CD4-positive, alpha-beta T cell treated with Interleukin-4 for 1 hour (primary cell): Measurements from ENCODE around the gene KLHDC8A.

Source experiments
- DNase-seq, 2 donors: peaks; one replicate each; pipeline ENCODE4 v3.0.0-alpha.2; 2020 to 2022

Gene KLHDC8A

DNA sequence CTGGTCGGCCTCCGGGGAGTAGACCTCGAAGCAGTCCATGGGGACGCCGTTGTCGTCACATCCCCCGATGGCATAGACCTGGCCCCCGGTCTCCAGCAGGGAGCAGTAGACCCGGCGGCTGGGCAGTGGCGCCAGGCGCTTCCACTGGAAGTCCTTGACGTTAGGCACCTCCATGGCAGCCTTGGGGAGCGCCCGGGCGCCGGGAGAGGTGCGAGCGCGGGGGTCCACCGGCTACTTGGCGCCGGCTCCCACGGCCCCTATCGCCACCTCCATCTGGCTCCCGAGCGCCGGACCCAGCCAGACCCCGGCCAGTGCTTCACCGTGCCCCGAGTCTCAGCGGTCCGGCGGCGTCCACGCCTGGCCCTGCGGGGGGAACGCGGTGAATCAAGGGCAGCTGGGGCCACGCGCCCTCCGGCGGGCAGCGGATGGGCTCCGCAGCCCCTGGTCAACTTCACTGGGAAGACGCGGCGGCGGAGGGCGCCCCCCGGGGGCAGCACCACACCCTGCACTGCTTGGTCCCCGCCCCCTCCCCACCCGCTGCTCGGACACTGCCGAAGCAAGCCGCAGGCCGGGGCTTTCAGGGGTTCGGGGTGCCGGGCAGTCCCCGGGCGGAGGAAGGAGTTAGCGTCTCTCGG is 13.2 kb downstream of the KLHDC8A start:
- DNase-seq, result no peak

DNA sequence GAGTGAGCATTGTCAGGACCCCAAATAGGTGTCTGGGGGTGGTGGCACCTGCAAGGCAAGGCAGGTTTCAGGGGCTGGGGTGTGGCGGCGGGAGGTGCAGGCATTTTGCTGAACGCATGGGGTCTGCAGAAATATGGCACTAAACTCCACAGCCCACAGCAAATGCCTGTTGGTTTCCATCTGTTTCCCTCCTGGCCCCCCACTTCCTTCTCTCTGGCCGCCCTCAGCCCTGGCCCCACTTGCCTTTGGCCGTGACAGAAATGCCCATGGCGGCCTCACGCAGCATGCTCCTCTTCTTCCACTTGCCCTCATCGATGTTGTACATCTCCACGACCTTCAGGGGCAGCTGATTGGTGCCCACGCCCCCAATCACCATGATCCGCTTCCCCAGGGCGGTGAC is 13.7 kb downstream of the KLHDC8A start:
- no peak for DNase-seq

DNA sequence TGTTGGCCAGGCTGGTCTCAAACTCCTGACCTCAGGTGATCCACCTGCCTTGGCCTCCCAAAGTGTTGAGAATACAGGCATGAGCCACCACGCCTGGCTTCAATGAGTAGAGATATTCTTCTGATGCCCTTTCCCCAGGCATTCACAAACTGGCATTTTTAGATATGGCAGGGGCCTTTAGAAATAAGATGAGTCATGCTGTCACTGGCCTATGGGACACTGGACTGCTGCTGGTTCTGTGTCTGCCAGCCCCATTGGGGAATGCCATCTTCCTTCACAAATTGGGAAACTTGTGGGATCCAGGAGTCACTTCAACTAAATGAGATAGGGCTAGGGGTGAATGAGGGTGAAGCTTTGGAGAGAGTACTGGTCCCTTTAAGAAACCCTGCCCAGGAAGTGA is 16.0 kb downstream of the KLHDC8A start:
- no peak for DNase-seq

DNA sequence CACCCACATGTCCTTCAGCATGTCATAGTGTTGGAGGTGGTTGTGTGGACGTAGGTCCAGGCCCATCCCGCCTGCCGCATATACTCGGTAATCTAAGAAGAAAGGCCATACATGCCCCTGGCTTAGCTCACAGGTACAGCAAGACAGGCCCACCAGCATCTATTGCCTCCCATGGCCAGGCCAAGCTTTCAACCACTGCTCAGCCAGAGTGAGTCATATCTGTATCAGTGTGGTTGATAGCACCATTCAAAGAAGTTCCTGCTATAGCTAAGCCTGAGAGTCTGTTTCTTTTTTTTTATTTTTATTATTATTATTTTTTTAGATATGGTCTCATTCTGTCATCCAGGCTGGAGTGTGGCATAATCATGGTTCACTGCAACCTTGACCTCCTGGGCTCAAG is 17.0 kb downstream of the KLHDC8A start:
- DNase-seq, result no peak

DNA sequence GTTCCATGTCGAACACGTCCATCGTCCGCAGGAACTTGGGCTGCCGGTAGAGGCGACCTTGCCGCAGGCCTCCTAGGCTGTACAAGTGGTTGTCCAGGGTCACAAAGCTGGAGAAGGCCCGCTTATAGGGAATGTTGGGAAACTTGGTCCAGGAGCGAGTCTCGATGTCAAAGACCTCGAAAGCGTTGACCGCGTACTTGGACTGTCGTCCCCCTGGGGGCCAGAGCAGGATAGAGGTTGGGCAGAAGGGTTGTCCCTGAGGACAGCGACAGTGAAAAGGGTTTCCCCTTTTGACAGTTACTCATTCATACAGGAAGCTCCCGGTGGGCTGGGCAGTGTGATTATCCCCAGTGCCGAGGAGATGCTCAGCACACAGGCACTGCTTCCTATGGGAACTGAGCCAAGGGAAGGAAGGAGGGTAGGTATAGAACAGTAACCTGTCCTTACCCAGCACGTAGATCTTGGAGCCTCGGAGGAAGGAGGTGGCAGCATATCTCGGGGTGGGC is 17.5 kb downstream of the KLHDC8A start:
- DNase-seq, result no peak

DNA sequence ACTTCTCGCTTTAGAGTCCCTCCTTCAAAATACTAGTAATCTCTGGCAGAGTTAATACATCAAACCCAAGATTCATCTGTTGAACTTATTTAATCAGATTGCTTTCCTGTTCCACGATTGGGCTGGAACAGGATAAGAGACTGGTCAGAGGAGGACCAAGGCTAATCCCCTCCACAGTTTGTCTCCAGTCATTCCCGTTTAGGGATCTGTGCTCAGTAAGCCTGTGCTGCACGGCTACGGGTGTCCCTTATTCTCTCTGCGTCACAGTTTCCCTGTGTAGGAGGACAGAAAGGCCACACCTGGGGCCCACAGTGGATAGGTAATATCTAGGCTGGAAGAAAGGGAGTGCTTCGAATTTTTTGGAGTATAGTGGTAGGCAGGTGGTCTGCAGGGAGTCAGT is 18.7 kb downstream of the KLHDC8A start:
- DNase-seq, result no peak

DNA sequence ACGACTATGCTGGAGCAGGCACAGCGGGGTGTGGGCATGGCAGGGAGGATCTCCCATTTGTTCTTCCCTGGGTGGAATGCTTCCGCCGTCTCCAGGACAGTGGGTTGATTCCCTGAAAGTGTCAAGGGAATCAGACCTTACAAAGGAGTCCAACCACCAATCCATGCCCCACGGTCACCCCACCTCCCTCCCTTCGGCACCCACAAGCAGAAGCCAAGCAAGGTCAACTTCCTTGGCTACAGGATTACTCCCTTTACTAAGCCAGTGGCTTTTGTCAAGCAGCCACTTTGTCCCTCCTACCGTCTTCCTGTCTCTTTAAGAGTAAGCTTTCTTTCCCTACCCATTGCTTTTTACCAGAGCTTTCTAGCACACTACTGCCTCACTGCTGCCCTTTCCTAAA is 19.2 kb downstream of the KLHDC8A start:
- DNase-seq, result no peak

DNA sequence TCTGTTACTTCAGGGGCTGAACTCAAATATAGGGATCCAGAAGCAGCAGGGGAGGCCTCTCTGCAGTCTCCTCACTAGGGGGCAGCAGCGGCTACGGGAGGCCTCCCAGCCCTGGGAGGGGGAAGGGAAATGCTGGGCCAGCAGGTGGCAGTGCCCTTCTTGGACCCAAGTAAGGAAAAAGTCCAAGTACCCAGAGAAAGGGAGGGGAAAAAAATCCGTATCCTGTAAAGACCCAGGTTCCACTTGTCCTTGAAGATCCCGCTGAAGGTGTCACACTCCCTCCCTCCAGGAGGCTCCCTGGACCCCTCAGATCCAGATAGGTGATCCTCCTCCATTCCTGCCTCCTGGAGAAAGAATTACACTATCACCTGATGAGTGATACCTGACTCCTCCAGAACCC is 21.0 kb downstream of the KLHDC8A start:
- DNase-seq, result peak; percentile 79 to 80

DNA sequence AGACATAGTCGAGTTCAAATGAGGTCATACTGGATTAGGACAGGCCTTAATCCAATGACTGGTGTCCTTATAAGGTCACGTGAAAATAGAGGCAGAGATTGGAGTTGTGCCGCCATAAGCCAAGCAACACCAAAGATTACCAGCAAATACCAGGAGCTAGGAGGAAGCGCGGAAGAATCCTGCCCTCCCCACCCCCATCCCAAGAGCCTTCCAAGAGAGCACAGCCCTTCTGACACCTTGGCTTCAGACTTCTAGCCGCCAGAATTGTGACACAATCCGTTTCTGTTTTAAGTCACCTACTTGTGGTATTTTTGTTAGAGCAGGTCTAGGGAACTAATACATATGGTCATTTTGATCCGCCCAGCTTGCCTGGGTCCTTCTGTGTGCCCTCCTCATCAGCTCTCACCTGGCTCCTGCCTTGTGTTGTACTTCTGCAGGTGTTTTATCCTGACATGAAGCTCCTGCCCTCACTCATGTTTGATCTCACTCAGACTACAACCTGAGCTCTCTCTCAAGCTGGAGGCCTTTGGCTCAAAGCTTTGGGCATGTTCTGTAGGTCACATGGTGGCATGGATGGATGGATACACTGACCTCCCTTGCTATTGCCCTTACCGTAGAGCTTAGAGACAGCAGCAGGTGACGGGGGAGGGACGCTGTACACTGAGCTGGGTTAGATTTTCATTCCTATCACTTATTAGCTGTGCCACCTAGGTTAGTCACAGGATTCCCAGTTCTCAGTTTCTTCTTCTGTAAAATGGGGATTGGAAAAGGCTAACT is 24.5 kb downstream of the KLHDC8A start:
- DNase-seq, result no peak

DNA sequence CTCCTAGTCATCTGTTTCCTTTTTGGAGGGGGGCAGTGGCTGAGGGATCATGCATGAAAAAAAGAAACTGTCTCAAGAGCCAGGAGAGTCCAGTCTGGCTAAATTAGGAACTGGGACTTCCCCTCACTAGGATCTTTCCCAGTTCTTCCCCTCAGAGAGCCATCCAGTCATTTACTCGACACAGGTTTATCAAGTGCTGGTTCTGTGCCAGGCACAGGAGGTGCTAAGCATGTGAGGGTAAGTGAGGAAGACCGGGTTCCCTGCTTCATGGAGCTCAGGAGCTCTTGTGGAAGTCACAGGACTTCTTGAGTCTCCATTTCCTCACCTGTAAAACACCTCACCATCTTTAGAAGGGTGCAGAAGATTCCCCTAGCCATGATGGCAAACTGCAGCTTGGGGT is 26.6 kb downstream of the KLHDC8A start:
- DNase-seq, result no peak

DNA sequence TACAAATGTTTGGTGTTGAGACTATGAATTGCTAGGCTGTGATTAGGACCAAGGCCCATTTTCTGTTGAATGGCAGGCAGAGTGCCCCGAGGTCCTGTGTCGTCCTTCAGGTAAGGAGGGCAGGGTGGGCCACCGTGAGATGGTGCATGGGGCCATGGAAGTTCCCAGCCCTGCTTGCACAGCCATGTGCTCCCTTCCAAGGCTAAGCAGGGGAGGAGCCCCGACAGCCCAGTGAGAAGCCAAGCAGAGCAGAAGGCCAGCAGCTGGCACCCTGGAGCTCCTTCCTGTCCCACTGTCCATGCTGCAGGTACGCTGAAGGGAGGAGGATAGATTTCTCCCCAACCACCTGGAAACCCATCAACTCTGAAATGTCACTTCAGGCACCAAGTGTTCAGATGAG is 27.0 kb downstream of the KLHDC8A start:
- no peak for DNase-seq

DNA sequence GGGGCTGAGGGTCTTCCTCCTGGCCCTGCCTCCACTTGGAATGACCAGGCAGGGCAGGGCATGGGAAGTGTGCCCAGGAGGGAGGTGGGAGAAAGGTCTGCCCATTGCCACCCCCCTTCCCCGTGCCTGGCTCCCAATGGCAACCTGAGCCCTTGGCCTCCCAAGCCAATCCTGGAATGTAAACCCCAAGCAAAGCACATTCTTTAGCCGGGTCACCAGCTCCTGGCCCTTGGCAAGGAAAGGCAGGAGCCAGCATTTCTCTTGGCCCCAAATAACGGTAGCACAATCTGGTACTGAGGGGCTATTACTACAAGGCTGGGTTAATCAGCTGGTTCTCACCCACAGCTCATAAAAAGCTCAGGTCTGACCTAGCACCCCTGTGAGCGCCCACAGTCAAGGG is 28.2 kb downstream of the KLHDC8A start:
- DNase-seq, result no peak

DNA sequence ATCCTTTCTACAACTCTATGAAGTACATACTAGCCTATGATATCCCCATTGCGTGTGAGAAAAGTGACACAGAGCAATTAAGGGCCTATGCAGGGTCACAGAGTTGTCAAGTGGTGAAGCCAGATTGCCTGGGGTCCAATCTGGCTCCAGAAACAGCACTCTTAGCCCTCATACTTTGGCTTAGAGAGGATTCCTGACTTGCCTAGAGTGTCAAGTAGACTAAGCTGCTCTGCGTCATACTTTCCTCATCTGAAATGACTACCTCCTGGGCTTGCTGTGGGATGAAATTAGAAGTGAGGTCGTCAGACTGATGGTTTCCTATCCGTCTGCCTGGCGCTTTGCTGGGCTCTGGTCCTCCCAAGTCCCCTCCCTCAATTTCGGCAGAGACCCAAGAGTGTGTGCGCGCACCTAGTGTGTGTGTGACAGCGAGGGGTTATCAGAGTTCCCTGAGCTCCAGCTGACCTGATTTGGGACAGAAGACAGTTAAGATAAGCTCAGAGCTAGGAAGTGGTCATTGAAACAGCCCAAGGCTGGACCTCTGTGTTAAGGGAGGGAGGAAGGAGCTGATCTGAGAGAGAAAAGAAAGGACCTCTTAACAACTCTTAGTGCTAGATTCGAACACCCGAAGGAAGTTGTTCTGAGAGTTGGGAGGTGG is 29.8 kb downstream of the KLHDC8A start:
- no peak for DNase-seq

DNA sequence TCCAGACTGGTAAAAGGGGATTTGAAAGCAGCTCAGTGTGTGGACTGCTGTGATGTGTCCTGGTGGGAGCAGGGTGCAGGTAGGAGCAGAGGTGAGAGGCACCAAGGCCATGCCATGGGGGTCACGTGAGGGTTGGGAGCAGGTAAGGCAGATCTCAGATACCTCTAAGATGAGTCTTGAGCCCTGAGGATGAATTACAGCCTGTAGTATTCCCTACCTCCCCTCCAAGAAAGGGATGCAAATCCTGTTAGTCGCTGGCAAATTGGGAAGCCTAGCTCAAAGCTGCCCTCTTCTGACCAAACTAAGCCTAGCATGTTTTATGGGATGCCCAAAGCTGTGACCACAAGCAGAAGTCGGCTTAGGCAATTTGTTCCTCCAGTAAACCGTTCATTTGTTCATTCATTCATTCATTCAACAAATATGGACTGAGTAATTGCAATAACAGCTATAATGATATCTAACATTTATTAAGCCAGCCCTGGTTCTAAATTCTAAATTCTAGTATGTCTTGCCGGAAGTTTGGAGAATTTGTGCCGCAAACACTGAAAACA is 31.3 kb downstream of the KLHDC8A start:
- peak; percentile 72 to 78 for DNase-seq

DNA sequence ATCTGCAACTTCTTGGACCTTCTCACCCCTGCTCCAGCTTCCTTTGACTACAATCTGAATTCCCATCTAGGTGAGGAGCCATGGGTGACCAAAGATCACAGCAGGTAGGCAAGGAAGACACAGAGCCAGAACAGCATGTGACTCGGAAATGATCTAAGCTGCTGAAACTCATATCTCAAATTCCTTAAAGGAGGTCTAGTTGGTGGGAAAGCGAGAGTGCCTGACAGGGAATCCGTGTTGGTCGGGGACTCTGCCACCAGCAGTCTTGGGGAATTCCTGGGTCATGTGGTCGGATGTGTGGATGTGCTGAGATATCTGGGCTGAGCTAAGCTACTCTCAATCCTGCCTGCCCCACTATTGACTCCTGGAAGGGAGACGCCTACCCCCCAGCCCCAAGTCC is 31.9 kb downstream of the KLHDC8A start:
- DNase-seq, result no peak

DNA sequence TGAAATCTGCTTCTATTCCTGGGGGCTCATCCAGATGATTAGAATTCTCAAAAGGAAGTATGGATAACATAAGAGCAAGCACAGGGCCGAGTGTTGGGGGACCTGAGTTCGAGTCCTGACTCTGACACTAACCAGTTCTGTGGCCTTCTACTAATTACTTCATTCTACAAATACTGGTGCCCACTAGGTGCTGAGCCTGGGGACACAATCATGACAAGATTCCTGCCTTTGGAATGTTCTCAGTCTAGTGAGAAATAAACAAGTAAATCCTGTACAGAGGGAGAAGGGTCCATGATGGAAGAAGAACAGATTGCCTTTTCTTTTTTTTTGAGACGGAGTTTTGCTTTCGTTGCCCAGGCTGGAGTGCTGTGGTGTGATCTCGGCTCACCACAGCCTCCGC is 32.9 kb downstream of the KLHDC8A start:
- DNase-seq, result no peak

DNA sequence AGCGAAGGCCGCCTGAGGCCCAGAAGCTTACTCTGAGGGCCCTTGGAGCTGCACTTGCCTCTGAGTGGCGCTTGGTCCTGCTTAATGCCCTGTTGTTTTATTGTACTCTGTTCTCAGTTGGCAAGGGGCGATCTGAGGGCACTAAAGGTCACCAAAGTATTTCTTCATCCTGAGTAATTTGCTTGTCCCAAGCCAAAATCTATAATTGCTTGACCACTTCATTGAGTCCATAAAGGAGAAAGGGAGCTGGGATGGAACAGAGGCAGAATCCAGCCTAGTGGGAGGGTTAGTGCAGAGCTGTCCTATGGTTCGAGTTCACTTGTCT is 34.8 kb downstream of the KLHDC8A start:
- no peak for DNase-seq

DNA sequence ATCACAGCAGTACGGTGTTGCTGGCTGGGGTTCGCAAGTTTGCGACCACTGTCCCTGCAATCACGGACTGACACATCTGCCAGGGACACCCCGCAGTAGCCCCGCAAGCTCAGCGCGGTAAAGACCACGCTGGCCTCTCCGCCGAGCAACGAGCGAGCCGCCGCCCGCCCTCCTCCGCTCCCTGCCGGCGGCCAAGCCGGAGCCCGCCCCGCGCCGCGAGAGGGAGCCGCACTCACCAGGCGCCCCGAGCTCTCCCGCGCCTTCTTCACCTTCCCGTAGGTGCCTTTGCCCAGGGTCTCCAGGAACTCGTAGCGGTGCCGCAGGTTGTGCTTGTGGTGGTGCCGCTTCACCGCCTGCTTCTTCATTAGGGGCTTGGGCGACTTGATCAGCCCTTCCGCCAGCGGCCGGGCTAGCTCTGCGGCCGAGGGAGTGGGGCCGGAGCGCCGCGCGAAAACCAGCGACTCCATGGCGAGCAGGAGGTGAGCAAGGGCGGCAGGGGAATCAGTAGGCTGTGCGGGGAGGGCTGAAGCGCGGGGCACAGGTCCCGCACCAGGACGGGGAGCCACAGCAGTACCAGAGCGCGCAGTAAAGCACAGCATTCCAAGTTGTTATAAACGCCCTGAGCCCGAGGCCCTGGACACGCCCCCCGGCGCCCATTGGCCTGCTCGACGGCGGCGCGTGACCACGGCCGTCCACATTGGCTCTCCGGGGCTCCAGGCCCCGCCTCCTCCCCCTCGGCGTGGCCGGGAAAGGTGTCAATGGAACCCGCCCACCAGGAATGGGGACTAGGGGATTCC is 35.4 kb downstream of the KLHDC8A start, which contains the start of gene NUAK2:
Gene NUAK2, minus strand, starts transcription at position 584 of the 797 bp plus-strand sequence. Its CDS starts 117 bp downstream, at position 467.
- DNase-seq, result peak; percentile 87 to 88

DNA sequence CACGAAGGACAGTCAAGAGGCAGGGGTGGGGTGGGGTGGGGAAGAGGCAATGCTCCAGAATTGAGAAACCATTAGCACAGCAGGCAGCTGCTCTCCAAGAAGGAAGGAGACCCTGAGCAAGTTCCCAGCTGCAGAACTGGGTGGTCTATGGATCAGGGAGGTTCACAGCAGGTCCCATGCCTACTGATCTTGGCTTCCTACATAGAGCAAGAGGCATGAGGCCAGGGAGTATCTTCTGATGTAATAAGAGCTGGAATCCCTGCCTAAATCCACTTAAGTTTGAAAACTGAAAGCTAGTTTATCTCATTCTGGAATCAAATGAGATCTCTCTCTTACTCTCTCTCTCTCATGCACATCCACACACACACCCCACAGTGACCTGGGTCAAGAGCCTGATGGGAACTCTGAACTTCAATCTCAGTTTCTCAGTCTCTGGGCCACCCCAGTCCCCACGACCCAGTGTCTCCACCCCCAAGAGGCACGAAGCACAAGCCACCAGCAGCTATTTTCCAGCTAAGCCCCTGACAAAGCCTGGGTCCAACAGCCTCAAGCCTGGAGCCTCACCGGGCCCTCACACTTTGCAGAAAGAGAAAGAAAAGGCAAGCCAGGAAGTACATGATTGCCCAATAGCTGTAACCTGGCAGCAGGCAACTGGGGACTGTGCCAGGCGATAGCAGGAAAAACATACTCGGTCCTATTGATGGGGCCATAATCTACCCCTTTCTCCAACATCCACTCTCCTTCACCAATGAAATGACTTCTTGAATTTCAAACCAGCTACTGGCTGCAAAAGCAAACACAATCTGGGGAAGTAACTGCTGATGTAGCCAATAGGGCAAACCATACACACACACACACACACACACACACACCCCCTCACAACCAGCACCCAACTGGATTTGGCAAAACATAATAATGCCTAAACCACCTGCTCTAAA is 37.4 kb downstream of the KLHDC8A start:
- DNase-seq, result peak; percentile 22 to 41

DNA sequence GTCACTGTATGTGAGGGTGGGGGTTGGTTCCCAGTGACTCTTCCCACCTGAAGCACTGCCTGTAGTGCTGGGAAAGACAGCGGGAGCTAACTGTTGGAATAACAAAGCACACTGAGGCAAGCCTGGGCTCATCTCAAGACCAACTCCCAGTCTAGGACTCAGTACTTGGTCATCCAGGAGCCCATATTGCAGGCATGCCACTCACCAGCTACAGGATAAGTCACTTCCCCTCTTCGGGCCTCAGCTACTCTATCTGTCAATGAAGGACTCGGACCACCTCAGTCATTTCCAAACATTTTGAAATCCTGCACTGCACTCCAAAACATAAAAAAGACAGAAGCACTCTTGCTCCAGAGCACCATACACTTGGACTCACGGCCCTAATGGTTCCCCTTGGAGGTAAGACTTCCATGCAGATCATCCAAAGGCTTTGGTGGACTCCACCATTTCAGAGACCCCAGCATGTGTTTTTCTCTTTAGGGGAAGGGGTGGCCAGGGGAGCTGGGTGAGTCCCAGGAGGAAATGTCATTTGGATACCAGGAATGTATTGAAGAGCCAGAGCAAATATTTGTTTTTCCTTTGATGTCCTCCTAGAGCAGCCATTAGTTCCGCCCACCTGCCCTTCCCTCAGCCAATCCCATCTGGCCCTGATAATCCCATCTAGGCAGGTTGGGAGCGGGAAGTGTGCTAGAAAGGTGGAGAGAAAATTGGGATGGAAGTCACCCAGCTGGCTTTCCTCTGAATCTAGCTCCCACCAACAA is 38.3 kb downstream of the KLHDC8A start:
- DNase-seq, result no peak
